OCI-LY1 (cell line): Measurements from ENCODE around the gene TNFSF15.

Experiments used
- EZH2 ChIP-seq: fragments of 200-600 bp; sonication (generic), shearing (Covaris generic); IDR thresholded peaks from 2 replicates; pipeline ENCODE4 v1.8.0; 2017; ENCODE audit warnings: borderline replicate concordance, mixed run types, mild to moderate bottlenecking, antibody characterized with exemption, low read length, moderate library complexity, mixed read lengths
- TF ChIP-seq, protein P1 (sequence below): fragments of 200-600 bp; sonication (generic), shearing (Covaris generic); IDR thresholded peaks from 2 replicates; pipeline ENCODE4 v1.5.1; 2017; ENCODE audit warnings: mild to moderate bottlenecking, antibody characterized with exemption, low read length, moderate library complexity, mixed read lengths

DNA sequence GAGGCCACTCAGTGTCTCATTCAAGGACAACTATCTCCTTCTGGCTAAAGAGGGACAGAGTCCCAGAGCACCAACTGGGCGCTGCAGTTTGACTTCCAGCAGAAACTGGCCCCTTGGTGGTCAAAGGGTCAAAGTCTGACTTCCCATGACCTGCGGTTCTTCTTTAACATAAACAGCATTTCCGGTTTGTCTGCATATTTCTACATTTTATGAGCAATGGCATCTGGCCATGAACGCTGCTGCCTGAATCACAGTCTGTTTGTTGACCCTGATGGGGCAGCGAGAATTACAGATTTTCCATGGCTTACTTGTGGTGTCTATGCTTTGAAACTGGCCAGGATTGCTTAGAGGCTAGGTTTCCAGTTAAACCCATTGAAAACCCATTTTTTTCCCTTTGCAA is 1.3 kb downstream of the TNFSF15 start:
- TF ChIP-seq, protein P1, sequence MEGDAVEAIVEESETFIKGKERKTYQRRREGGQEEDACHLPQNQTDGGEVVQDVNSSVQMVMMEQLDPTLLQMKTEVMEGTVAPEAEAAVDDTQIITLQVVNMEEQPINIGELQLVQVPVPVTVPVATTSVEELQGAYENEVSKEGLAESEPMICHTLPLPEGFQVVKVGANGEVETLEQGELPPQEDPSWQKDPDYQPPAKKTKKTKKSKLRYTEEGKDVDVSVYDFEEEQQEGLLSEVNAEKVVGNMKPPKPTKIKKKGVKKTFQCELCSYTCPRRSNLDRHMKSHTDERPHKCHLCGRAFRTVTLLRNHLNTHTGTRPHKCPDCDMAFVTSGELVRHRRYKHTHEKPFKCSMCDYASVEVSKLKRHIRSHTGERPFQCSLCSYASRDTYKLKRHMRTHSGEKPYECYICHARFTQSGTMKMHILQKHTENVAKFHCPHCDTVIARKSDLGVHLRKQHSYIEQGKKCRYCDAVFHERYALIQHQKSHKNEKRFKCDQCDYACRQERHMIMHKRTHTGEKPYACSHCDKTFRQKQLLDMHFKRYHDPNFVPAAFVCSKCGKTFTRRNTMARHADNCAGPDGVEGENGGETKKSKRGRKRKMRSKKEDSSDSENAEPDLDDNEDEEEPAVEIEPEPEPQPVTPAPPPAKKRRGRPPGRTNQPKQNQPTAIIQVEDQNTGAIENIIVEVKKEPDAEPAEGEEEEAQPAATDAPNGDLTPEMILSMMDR: no peak
- TF ChIP-seq EZH2: no peak
